SK-N-SH treated with all-trans-retinoic acid at 6 μM for 48 hours (cell line): ENCODE results near the gene SPOUT1.
"Not testable (repeated sequence)": the region's sequence is repeated elsewhere in the genome, so short reads cannot be mapped to it uniquely, and the experiment has no call there.

ENCODE experiments used
- ATAC-seq: fragments of 200-7000 bp; cut with Tn5 transposase; 3 replicates; pipeline ENCODE4 v1.9.1; 2020; ENCODE audit warnings: mild to moderate bottlenecking, moderate library complexity
- ARNTL ChIP-seq: fragments of 450-650 bp; formaldehyde crosslinking; IDR thresholded peaks from 2 replicates; pipeline ENCODE4 v1.5.0; 2020; ENCODE audit warnings: low read depth, mild to moderate bottlenecking, moderate library complexity, borderline replicate concordance
- BACH2 ChIP-seq: fragments of 250-450 bp; sonication (Bioruptor Pico); IDR thresholded peaks from 2 replicates; pipeline ENCODE4 v1.9.0; 2021; ENCODE audit warnings: mild to moderate bottlenecking, borderline replicate concordance
- CREB5 ChIP-seq: fragments of 250-450 bp; sonication (Bioruptor Pico); IDR thresholded peaks from 2 replicates; pipeline ENCODE4 v1.5.1; 2020; ENCODE audit warnings: low read depth, mild to moderate bottlenecking, moderate library complexity
- CSDC2 ChIP-seq: fragments of 250-450 bp; sonication (Bioruptor Pico); IDR thresholded peaks from 2 replicates; pipeline ENCODE4 v1.5.0; 2020; ENCODE audit warnings: mild to moderate bottlenecking, moderate library complexity
- ESRRG ChIP-seq: fragments of 250-450 bp; sonication (Bioruptor Pico); IDR thresholded peaks from 2 replicates; pipeline ENCODE4 v1.6.1; 2021; ENCODE audit warnings: mild to moderate bottlenecking
- GLIS3 ChIP-seq: fragments of 250-450 bp; sonication (Bioruptor Pico); IDR thresholded peaks from 2 replicates; pipeline ENCODE4 v1.5.0; 2020; ENCODE audit warnings: mild to moderate bottlenecking, moderate library complexity
- ISL1 ChIP-seq: fragments of 250-450 bp; sonication (Bioruptor Pico); IDR thresholded peaks from 2 replicates; pipeline ENCODE4 v2.1.2; 2022; ENCODE audit warnings: mild to moderate bottlenecking, moderate library complexity
- OSR1 ChIP-seq: fragments of 250-450 bp; sonication (Bioruptor Pico); IDR thresholded peaks from 2 replicates; pipeline ENCODE4 v1.8.0; 2022; ENCODE audit warnings: moderate library complexity, mild to moderate bottlenecking, inconsistent platforms
- PATZ1 ChIP-seq: fragments of 250-450 bp; sonication (Bioruptor Pico); IDR thresholded peaks from 2 replicates; pipeline ENCODE4 v1.8.0; 2020; ENCODE audit warnings: mild to moderate bottlenecking, moderate library complexity, borderline replicate concordance
- PPARA ChIP-seq: fragments of 250-450 bp; sonication (Bioruptor Pico); IDR thresholded peaks from 2 replicates; pipeline ENCODE4 v1.5.0; 2020; ENCODE audit warnings: mild to moderate bottlenecking, borderline replicate concordance
- SNAI2 ChIP-seq: fragments of 250-450 bp; sonication (Bioruptor Pico); IDR thresholded peaks from 2 replicates; pipeline ENCODE4 v1.5.0; 2020; ENCODE audit warnings: mild to moderate bottlenecking, moderate library complexity
- TCF4 ChIP-seq: fragments of 250-450 bp; sonication (Bioruptor Pico); IDR thresholded peaks from 2 replicates; pipeline ENCODE4 v1.8.0; 2021; ENCODE audit warnings: mild to moderate bottlenecking, moderate library complexity, borderline replicate concordance
- TSHZ2 ChIP-seq: fragments of 250-450 bp; sonication (Bioruptor Pico); IDR thresholded peaks from 2 replicates; pipeline ENCODE4 v1.5.0; 2020; ENCODE audit warnings: mild to moderate bottlenecking, moderate library complexity
- ZC3H10 ChIP-seq: fragments of 250-450 bp; sonication (Bioruptor Pico); IDR thresholded peaks from 2 replicates; pipeline ENCODE4 v1.5.1; 2021; ENCODE audit warnings: mild to moderate bottlenecking, moderate library complexity
- ZFP3 ChIP-seq: fragments of 250-450 bp; sonication (Bioruptor Pico); IDR thresholded peaks from 2 replicates; pipeline ENCODE4 v1.5.0; 2020; ENCODE audit warnings: mild to moderate bottlenecking, moderate library complexity
- ZFP30 ChIP-seq: fragments of 450-650 bp; formaldehyde crosslinking; IDR thresholded peaks from 2 replicates; pipeline ENCODE4 v1.5.0; 2022; ENCODE audit warnings: mild to moderate bottlenecking, moderate library complexity
- ZNF70 ChIP-seq: fragments of 450-650 bp; formaldehyde crosslinking; IDR thresholded peaks from 2 replicates; pipeline ENCODE4 v1.5.0; 2020; ENCODE audit warnings: mild to moderate bottlenecking, moderate library complexity
- TF ChIP-seq, protein P1 (sequence below): fragments of 250-450 bp; sonication (Bioruptor Pico); IDR thresholded peaks from 2 replicates; pipeline ENCODE4 v1.5.1; 2021; ENCODE audit warnings: mild to moderate bottlenecking, moderate library complexity
- TF ChIP-seq, protein P2 (sequence below): fragments of 250-450 bp; sonication (Bioruptor Pico); IDR thresholded peaks from 2 replicates; pipeline ENCODE4 v1.8.0; 2021; ENCODE audit warnings: low read depth, mild to moderate bottlenecking, moderate library complexity, borderline replicate concordance

SPOUT1 gene

GRCh38 chr9:128786681-128787601, 42.7 kb downstream of the SPOUT1 start, which contains the start of gene TBC1D13:
Gene TBC1D13, plus strand, starts transcription at chr9:128787253. Its CDS starts 101 bp downstream, at chr9:128787354.
- peak; percentile 53; the same call in 1 of the 2 replicates for TF ChIP-seq ARNTL (CRISPR knock-in tag)
- peak; percentile 92 for TF ChIP-seq PATZ1 (CRISPR knock-in tag)
- no peak for TF ChIP-seq ZFP30 (CRISPR knock-in tag)
- TF ChIP-seq, all 23 proteins: peak for 2
- ATAC-seq, result peak; percentile 98

DNA sequence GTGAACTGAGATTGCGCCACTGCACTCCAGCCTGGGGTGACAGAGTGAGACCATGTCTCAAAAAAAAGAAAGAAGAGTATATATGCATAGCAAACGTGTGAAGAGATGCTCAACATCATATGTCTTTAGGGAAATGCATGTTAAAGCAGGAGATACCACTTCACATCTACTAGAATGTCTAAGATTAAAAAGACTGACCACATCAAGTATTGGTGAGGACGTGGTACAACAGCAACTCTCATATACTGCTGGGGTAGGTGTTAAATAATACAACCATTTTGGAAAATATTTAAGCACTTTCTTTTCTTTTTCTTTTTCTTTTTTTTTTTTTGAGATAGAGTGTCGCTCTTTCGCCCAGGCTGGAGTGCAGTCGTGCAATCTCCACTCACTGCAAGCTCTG, 44.2 kb downstream of the SPOUT1 start:
- no peak for ATAC-seq
- TF ChIP-seq ZC3H10 (CRISPR knock-in tag) (no peak), ZFP3 (CRISPR knock-in tag) (no peak), GLIS3 (CRISPR knock-in tag) (no peak), OSR1 (CRISPR knock-in tag) (no peak)

DNA sequence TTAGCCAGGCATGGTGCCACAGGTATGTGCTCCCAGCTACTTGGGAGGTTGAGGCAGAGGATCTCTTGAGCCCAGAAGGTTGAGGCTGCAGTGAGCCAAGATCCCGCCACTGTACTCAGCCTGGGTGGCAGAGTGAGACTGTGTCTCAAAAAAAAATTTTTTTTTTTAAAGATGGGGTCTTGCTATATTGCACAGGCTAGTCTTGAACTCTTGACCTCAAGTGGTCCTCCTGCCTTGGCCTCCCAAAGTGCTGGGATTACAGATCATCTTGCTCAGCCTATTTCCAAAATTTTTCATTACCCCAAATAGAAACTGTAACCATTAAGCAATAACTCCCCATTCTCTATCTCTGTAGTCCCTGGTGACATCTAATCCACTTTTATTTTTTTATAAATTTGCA, 46.9 kb downstream of the SPOUT1 start:
- no peak for ATAC-seq
- TF ChIP-seq ISL1 (no peak), CSDC2 (no peak)

DNA sequence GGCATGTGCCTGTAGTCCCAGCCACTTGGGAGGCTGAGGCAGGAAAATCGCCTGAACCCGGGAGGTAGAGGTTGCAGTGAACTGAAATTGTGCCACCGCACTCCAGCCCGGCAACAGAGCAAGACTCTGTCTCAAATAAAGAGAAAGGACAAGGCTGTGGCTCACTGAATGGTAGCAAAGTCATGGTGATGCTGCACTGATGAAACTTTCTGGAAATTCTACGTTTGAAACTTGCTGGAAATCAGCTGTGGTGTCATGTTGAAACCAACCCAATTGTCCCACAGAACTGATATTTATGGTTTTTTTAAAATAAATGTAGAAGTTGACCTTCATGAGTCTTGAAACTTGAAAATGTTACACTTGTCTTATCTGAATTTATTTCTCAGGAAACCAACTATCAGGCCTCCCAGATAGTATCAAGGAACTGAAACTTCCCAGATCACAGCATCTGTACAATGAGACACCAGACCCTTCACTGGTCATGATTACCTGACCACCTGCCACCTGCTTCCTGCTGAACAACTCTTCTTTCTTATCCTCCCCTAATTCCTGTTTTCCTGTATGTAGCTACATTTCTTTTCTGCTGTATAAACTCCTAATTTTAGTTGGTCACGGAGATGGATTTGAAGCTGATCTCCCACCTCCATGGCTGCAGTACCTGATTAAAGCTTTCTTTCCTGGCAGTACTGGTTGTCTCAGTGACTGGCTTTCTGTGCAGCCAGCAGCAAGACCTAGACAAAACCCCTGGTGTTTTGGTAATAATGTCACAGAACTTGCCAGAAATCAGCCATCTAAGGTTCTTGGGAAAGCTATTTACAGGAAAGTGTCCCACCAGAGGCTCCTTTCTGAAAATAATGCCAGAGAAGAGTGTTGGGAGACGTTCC, 48.2 kb downstream of the SPOUT1 start:
- TF ChIP-seq ZFP3 (CRISPR knock-in tag), result no peak
- no peak for TF ChIP-seq PPARA (CRISPR knock-in tag)
- TF ChIP-seq PATZ1 (CRISPR knock-in tag), result no peak
- TF ChIP-seq ISL1, result no peak
- no peak for TF ChIP-seq ESRRG (CRISPR knock-in tag)
- TF ChIP-seq CREB5 (CRISPR knock-in tag), result no peak
- TF ChIP-seq, protein P1, sequence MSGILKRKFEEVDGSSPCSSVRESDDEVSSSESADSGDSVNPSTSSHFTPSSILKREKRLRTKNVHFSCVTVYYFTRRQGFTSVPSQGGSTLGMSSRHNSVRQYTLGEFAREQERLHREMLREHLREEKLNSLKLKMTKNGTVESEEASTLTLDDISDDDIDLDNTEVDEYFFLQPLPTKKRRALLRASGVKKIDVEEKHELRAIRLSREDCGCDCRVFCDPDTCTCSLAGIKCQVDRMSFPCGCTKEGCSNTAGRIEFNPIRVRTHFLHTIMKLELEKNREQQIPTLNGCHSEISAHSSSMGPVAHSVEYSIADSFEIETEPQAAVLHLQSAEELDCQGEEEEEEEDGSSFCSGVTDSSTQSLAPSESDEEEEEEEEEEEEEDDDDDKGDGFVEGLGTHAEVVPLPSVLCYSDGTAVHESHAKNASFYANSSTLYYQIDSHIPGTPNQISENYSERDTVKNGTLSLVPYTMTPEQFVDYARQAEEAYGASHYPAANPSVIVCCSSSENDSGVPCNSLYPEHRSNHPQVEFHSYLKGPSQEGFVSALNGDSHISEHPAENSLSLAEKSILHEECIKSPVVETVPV (CRISPR knock-in tag), result no peak
- TF ChIP-seq ARNTL (CRISPR knock-in tag), result no peak
- no peak for ATAC-seq

- ATAC-seq, result not testable (repeated sequence)
Measured at GRCh38 chr9:128780093-128780492, 49.5 kb downstream of the SPOUT1 start.

DNA sequence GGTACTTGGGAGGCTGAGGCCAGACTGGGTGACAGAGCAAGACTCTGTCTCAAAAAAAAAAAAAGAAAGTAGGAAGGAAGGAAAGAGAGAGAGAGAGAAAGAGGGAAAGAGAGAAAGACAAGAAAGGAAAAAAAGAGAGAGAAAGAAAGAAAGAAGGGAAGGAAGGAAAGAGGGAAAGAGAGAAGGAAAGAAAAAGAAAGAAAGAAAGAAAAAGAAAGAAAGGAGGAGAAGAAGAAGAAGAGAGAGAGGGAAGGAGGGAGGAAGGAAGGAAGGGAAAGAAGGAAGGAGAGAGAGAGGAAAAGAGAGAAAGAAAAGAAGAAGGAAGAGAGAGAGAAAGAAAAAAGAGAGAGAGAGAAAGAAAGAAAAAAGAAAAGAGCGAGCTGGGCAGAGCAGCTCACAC, 54.8 kb downstream of the SPOUT1 start:
- ATAC-seq, result no peak
- no peak for TF ChIP-seq ZC3H10 (CRISPR knock-in tag)
- TF ChIP-seq SNAI2 (CRISPR knock-in tag), result no peak
- TF ChIP-seq, protein P2, sequence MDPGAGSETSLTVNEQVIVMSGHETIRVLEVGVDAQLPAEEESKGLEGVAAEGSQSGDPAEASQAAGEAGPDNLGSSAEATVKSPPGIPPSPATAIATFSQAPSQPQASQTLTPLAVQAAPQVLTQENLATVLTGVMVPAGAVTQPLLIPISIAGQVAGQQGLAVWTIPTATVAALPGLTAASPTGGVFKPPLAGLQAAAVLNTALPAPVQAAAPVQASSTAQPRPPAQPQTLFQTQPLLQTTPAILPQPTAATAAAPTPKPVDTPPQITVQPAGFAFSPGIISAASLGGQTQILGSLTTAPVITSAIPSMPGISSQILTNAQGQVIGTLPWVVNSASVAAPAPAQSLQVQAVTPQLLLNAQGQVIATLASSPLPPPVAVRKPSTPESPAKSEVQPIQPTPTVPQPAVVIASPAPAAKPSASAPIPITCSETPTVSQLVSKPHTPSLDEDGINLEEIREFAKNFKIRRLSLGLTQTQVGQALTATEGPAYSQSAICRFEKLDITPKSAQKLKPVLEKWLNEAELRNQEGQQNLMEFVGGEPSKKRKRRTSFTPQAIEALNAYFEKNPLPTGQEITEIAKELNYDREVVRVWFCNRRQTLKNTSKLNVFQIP, result no peak
- TF ChIP-seq ZFP30 (CRISPR knock-in tag), result no peak
- no peak for TF ChIP-seq TCF4 (CRISPR knock-in tag)
- no peak for TF ChIP-seq ZNF70 (CRISPR knock-in tag)
- no peak for TF ChIP-seq PPARA (CRISPR knock-in tag)
- TF ChIP-seq CSDC2, result no peak
- TF ChIP-seq BACH2 (CRISPR knock-in tag), result no peak
- TF ChIP-seq TSHZ2 (CRISPR knock-in tag), result no peak
